ENCODE measurements around the gene THSD4. TPM values are rescaled to one million over a fixed set of nuclear protein-coding genes. Genes with fewer than 3 reads are reported as not detected.

THSD4 gene
- total RNA-seq, 4 donors from 2014 or later, result 16.6 to 25.3 (median 24.1) TPM

DNA sequence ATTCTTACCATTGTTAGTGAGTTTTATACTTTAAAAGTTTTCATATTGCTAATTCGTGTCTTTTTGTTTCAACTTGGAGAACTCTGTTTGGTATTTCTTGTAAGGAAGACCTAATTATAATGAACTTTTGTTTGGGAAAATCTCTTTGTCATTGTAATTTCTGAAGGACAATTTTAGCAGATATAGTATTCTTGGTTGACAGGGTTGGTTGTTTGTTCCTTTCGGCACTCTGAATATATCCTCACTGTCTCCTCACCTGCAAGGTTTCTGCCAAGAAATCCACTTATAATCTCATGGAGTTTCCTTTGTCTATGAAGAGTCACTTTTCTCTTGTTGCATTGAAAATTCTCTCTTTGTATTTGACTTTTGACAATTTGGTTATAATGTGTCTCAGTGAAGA lies 469.9 kb downstream of the THSD4 start:
- WGBS, result 95% methylated on average over 2 of the region's 2 CpGs
- DNase-seq (ENCODE audit: low spot score in 2 of 2), result no peak
- Histone ChIP-seq H3K27me3 (no peaks in the 10 kb centered on the region), H3K36me3 (no peaks in the 10 kb centered on the region), H3K9me3 (peaks cover 5% of the 10 kb centered on the region), H3K4me1 (no peaks in the 10 kb centered on the region), H3K4me3 (no peak overlapping the region), H3K27ac (no peak overlapping the region)
- TF ChIP-seq POLR2AphosphoS5 (IDR thresholded peaks at IDR 0.05) (no peak), CTCF (IDR thresholded peaks at IDR 0.05) (no peak)

- Histone ChIP-seq H3K36me3 (no peaks in the 10 kb centered on the region), H3K9me3 (peaks cover 5% of the 10 kb centered on the region), H3K27ac (no peak overlapping the region), H3K27me3 (no peaks in the 10 kb centered on the region), H3K4me3 (no peak overlapping the region), H3K4me1 (no peaks in the 10 kb centered on the region)
- TF ChIP-seq POLR2AphosphoS5 (IDR thresholded peaks at IDR 0.05) (no peak), CTCF (IDR thresholded peaks at IDR 0.05) (no peak), POLR2A (IDR thresholded peaks at IDR 0.05) (no peak), EP300 (IDR thresholded peaks at IDR 0.05) (no peak)
- WGBS, result 94% methylated on average over 2 of the region's 2 CpGs
- DNase-seq (ENCODE audit: low spot score in 2 of 2), result no peak
These were observed 471.2 kb downstream of the THSD4 start for GRCh38 chr15:71586463-71586862.

- TF ChIP-seq POLR2A (IDR thresholded peaks at IDR 0.05), result no peak
- TF ChIP-seq CTCF (IDR thresholded peaks at IDR 0.05), result no peak
- no peak for TF ChIP-seq POLR2AphosphoS5 (IDR thresholded peaks at IDR 0.05)
- TF ChIP-seq EP300 (IDR thresholded peaks at IDR 0.05), result no peak
- Histone ChIP-seq H3K36me3 (no peaks in the 10 kb centered on the region), H3K4me3 (no peak overlapping the region), H3K9me3 (peaks cover 5% of the 10 kb centered on the region), H3K4me1 (no peaks in the 10 kb centered on the region), H3K27me3 (no peaks in the 10 kb centered on the region), H3K27ac (no peak overlapping the region)
- no peak for DNase-seq (ENCODE audit: low spot score in 2 of 2)
These were observed 473.5 kb downstream of the THSD4 start for GRCh38 chr15:71588746-71589145.

DNA sequence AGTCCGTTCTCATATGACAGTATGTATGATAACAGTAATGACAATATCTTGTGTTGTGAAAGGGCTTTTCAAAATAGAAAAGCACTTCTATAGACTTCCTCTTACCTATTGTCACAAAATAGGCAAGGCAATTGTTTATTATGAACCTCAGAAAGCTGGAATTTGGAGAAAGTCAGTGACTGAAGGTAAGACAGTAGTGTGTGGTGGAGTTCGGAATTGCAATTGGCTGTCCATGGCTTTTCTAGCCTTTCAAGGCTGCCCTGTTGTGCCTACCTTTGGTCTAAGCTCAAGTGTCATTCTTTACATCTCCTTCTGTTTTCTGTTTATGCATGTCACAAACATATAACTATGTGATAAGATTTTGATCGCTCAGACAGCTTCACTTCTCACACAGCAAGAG lies 475.8 kb downstream of the THSD4 start:
- 91% methylated on average over 3 of the region's 3 CpGs for WGBS
- DNase-seq (ENCODE audit: low spot score in 2 of 2), result no peak
- H3K27ac ChIP-seq, result no peak overlapping the region
- TF ChIP-seq POLR2A (IDR thresholded peaks at IDR 0.05) (no peak), CTCF (IDR thresholded peaks at IDR 0.05) (no peak), POLR2AphosphoS5 (IDR thresholded peaks at IDR 0.05) (no peak), EP300 (IDR thresholded peaks at IDR 0.05) (no peak)
- no peaks in the 10 kb centered on the region for H3K36me3 ChIP-seq
- H3K27me3 ChIP-seq, result no peaks in the 10 kb centered on the region
- H3K9me3 ChIP-seq, result no peaks in the 10 kb centered on the region
- H3K4me1 ChIP-seq, result no peaks in the 10 kb centered on the region
- no peak overlapping the region for H3K4me3 ChIP-seq

DNA sequence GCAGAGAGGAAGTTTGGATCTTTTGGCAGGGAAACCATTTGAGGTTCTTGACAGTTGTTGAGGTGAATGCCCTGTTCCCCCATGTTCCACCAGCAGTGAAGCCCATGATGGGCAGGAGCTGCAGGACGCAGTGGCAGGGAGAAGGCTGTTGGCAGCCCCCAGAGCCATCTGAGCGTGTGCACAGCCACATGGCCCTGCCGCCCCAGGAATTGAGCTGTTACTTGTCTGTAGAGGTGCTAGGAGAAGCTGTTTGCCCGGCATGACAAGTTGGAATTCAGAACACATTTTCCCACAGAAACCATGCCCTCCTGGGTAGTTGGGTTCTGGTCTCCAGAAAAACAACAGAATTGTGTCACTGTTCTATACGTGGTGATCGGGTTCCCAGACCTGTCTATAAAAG lies 476.9 kb downstream of the THSD4 start:
- Histone ChIP-seq H3K27ac (no peak overlapping the region), H3K4me3 (no peak overlapping the region), H3K4me1 (peaks cover 10% of the 10 kb centered on the region), H3K9me3 (no peaks in the 10 kb centered on the region), H3K36me3 (no peaks in the 10 kb centered on the region), H3K27me3 (no peaks in the 10 kb centered on the region)
- TF ChIP-seq CTCF (IDR thresholded peaks at IDR 0.05), result no peak
- TF ChIP-seq POLR2AphosphoS5 (IDR thresholded peaks at IDR 0.05), result no peak
- TF ChIP-seq EP300 (IDR thresholded peaks at IDR 0.05), result no peak
- no peak for TF ChIP-seq POLR2A (IDR thresholded peaks at IDR 0.05)
- 90% methylated on average over 4 of the region's 6 CpGs for WGBS
- DNase-seq (ENCODE audit: low spot score in 2 of 2), result no peak

Measured in suprapubic skin (tissue), 4 donors.